TTC549 (cell line): ENCODE data around the gene MALL.
"Not testable (repeated sequence)": the region's sequence is repeated elsewhere in the genome, so short reads cannot be mapped to it uniquely, and the experiment has no call there.

Experiments used
- FAIRE-seq: peaks from 2 replicates; lab custom pipeline; 2012; peaks lifted over from hg19 to GRCh38; lab: Jason Lieb, UNC

Gene MALL

GRCh38 chr2:110120171-110121051 lies 4.8 kb upstream of the MALL start:
- no peak for FAIRE-seq

GRCh38 chr2:110116033-110116710 lies 550 bp upstream of the MALL start:
- FAIRE-seq, result no peak

DNA sequence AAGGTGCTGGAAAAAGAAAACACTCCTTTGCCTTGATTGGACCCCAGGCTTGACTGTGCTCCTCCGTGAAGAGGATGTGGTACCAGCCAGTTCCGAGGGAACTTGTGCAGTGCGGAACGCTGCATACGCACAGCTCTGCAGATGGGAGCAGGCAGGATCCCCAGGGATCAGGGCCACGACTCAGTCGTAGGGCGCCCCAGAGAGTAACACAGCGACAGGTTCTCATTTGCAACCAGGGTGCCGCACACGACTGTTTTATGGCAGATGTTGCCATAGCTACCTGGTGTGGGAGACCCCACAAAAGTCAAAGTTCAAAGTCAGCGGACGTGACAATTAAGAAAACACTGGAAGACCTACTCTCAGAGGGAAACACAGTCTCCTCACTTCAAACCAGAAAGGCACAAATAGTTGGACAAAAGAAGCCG lies 779 bp downstream of the MALL start:
- FAIRE-seq, result no peak

DNA sequence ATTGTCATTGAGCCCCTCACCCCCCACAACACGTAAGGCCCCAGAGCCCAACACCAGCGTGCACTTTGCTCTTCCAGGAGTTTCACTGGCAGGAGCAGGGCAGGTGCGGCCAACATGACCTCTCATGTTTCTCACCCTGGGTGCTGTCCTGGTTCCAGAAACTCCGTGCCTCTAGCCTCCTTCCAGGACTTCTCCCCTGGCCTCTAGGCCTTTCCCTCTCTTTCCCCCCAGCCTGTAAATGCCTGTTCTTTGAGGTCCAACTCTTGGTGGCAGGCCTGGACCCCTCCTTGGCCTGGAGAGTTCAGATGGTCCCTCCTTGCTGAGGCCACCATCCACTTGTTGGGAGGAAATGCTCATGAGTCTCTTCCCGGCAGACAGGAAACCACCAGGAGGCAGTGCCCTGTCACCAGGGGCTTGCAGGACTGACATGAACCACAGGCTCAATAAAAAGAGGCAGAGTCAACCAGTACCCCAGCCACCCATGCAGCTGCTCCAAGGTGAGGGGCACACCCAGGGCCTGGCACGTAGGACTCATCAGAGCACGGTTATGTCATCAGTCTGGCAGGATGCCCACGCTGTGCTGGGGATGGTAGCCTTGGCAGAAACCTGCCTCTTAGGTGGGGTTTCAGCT lies 1.5 kb downstream of the MALL start:
- FAIRE-seq, result no peak

DNA sequence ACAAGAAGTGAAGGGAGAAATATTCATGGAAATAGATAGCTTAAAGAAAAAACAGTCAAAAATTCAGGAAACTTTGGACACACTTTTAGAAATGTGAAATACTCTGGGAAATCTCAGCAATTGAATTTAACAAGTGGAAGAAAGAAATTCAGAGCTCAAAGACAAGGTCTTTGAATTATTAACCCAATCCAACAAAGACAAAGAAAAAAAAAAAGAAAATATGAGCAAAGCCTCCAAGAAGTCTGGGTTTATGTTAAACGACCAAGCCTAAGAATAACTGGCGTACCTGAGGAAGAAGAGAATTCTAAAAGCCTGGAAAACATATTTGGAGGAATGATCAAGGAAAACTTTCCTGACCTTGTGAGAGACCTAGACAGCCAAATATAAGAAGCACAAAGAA lies 7.3 kb downstream of the MALL start:
- not testable (repeated sequence) for FAIRE-seq

- FAIRE-seq, result no peak
Measured at GRCh38 chr2:110107092-110108079, 8.2 kb downstream of the MALL start.

- no peak for FAIRE-seq
Measured at GRCh38 chr2:110106642-110107041, 9.0 kb downstream of the MALL start.

DNA sequence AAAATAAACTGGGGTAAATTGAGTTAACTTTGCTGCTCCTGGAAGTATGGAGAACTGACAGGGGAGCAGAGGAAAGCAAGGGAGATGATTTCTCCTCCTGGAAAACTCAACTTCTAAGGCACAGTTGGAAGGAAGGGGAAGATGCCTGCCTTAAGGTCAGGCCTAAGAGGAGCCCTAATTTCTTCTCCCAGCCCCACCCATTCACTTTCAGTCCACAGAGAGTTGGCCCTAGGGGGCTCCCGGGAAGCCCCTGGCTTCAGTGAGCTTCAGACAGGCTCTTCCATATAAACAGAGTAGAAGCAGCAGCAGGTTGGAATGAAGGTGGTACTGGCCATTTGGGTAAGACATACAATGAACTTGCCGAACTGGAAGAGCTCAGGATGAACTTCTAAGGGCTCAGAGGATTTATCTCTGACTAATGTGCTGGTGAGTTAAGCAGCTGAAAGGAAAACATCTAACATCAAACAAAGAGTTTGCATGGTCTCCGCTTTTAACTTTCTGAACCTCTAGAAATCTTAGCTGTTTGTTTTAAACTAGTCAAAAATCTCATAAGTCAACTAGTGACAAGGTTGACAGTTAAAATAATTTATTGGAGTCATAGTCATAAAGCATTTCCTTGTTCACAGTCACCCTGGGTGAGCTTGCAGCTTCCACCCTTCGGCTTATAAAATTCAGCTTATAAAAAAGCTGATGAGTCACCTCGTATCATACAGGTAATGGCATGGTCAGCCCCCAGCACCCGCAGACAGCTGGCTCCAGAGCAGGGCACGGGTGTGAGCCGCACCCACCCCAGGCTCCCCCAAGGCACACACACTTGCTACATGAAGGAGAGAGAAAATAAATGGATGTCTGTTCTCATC lies 9.8 kb downstream of the MALL start:
- no peak for FAIRE-seq

GRCh38 chr2:110105183-110105582 lies 10.4 kb downstream of the MALL start:
- no peak for FAIRE-seq

- FAIRE-seq, result no peak
Measured at GRCh38 chr2:110104025-110104771, 11.4 kb downstream of the MALL start.

- FAIRE-seq, result no peak
Measured at GRCh38 chr2:110103061-110103961, 12.3 kb downstream of the MALL start.

- no peak for FAIRE-seq
Measured at GRCh38 chr2:110101901-110102803, 13.5 kb downstream of the MALL start.

DNA sequence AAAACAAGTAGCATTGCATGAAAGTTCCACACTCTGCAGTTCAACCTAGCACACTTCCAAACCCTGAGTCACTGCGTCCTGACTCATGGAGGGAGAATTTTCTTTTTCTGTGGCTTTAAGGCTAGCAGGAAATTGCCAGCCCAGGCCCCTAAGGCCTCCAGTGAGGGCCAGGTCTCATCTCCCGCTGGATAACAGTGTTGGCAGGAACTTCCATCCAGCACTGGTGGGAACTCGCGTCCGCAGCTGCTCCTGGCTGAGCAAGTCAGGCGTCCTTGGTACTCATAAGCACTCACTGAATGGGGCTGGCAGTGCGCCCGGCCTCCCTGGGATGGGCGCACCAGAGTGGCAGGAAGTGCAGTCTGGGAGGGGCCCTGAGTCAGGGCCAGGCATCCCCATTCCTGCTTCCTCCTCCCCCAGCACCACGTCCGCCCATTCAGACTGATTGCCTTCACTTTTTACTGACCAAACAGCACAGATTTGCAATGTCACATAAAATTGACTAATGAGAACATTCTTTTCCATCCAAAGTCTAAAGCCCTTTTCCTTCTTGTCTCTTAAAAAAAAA lies 14.3 kb downstream of the MALL start:
- FAIRE-seq, result no peak

GRCh38 chr2:110100880-110101279 lies 14.7 kb downstream of the MALL start:
- FAIRE-seq, result not testable (repeated sequence)

DNA sequence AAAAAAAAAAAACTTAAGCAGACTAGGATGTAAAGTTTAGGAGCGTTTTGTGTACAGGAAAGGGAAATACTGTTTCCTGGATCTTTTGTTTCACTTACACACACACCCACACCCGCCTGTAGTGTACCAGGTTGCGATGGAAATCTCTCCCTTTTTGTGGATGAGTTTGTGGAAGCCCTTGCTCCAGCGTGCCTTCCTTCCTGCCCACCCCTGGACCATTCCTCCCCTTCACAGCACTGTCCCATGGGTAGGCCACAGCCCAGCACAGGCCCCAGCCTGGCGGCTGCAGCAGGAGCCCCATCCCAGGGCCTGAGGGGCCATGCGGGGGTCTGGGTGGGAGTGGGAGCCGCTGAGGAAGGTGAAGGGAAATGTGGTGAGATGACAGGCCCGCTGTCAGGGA lies 15.1 kb downstream of the MALL start:
- no peak for FAIRE-seq

DNA sequence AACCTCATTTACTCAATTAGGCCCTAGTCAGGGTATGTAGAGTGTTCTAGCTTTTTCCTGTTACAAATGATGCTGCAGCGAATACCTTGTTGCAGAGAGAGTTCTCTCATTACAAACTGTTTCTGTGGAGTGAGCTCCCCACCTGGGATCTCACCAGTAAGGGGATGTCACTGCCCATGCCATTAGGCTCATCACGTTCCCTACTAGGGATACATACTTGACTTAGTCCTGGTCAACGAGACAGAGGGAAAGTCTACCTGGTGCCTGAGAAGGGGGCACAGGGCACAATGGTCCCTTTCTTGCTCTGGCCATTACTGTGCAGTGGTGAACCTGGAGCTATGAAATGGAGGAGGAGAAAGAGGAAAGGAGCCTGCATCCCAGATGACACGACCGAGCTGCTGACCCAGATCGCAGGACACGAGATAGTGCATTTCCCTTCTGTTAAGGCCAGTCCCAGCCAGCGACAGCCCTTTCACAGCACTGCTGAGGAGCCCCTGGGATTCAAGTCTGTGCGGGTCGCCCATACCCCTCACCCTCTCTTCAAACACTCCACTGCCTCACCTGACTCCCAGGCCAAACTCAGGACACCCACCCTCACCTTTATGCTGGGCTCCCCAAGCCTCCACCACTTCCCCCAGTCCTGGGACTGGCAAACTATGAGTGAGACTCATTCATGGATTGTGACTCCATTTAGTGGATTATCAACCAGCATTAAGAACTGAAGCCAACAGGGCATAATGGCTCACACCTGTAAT lies 16.0 kb downstream of the MALL start:
- FAIRE-seq, result no peak

- no peak for FAIRE-seq
Measured at GRCh38 chr2:110099038-110099425, 16.6 kb downstream of the MALL start.
